GM19372 (cell line): ENCODE measurements around the gene SSUH2.

ENCODE experiments used
- ATAC-seq: cut with Tn5 transposase; IDR thresholded peaks from one replicate; pipeline ENCODE4 v1.9.1; 2021; ENCODE audit warnings: mild to moderate bottlenecking, low read depth, moderate library complexity; ENCODE audit not compliant: unreplicated experiment

The SSUH2 gene

DNA sequence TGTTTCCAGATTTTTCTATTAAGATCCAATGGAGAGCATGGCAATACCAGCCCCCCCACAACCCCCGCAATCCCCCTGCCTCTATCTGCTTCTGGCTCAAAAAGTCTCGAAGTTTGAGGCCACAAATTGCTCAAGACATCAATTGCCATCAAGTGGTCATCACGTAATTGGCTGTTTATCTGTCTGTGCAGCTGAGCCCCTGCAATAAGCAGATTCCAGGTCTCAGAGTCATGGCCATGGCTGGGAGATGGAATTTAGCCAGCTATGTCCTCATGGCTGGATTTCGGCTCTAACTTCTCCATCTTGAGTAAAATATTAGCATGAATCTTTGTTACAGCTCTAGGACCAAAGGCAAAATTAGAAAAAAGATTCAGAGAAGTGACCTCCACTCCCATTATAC, 22.7 kb downstream of the SSUH2 start:
- no peak for ATAC-seq

DNA sequence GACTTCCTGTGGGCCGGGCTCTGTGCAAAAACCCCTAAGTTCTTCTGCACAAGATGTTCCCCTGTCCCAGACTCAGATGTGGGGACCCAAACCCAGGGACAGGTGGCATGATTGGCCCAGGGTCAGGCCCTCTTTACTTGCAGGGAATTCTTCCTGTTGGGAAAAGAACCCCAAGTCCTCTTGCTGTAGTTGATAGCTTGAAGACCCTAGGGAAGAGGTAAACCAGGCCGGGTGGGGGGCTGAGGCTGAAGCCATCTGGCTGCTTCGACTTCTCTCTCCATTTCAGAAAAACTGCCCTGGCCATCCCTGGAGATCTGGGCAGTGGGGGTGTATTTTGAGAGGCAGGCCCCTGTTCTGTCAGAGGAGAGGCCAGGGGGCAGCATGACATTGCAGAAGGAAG, 23.5 kb downstream of the SSUH2 start:
- no peak for ATAC-seq

DNA sequence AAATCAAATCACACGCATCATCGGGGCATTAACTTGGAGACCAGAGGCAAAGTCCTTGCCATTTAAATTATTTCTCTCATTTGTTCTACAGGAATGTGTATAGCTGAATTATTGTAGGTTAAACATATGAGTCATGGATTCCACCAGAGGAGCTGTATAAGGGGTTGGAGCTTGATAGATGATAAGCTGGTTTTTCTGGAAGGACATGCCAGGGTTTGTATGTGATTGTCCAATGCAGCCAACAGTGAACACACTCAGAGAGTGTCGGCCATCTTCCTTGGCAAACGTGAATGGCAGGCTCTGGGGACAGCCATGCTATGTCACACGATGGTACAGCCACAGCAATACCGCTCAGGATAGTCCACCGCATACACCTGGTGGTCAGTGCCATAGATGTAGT, 25.1 kb downstream of the SSUH2 start:
- ATAC-seq = no peak

DNA sequence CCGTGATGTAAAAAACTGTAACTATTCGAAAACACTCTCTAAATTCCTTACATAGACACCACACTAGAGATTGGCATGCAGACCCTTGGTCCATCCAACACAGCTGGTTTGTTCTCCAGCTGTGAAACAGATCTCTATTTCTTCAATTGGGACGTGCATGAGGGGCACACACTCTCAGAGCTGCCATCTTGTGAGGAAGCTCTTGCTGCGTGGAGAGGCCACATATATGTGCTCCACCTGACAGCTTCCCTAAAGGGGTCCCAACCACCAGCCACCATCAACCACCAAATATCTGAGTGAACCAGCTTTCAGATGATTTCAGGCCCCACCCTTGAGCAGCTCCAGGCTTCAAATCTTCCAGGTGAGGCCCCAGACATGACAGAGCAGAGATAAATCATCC, 25.6 kb downstream of the SSUH2 start:
- ATAC-seq = no peak

DNA sequence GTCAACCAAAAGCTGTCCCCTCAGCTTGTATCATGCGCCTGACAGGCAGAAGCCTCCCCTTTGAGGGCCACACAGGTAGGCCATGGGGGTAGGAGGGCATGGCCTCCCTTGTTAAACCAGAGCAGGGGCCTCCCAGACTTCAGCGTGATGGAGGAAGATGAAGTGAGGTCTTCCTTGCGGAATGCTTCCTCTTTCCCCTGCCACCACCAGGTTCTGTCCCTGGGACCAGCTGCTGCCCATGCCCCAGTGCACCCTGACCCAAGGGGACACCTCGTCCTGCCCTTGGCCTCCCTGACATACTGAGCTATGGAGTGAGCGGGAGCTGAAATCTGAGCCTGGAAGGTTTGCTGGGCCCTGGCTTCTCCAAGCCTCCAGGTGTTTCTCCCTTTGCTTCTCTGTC, 26.7 kb downstream of the SSUH2 start:
- ATAC-seq = no peak

DNA sequence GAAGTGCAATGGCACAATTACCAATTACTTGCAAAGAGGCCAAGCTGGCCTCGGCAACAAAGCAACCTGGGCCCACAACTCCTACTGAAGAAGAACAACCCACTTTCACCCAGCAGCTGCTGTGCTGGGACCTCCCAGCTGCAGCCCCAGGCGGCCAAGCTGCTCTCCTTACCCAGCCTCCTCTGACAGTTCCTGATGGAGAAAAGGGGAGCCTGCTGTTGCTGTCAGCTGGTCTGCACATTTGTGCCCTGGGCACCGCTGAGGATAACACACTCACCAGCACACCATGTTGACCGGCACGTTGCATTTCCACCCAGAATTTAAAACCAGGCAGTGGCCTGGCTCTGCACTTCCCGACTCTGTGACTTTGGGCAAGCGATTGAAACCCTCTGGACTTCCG, 33.6 kb downstream of the SSUH2 start:
- ATAC-seq = no peak

DNA sequence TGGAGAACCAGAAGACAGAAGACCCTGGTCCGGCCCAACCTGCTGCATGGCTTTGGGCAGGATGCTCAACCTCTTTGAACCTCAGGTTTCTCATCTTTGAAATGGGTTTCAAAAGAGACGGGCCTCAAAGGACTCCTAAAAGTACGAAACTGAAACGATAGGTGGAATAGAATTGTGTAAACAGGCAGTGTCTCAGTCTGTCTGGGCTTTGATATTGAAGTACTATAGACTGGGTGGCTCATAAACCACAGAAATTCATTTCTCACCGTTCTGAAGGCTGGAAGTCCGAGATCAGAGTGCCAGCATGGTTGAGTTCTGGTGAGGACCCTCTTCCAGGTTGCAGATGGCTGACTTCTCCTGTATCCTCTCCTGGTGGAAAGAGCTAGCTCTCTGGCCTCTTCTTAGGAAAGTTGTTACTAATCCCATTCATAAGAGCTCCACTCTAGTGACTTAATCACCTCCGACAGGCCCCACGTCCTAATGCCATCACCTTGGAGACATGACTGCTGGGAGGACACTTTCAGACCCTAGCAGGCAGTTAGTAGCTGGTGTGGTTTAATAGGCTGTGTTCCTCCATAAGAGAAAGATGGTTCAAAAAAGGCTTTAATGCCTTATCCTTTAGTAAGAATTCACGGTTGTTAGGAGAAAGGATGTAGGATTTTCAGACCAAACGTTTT, 35.7 kb downstream of the SSUH2 start:
- no peak for ATAC-seq

DNA sequence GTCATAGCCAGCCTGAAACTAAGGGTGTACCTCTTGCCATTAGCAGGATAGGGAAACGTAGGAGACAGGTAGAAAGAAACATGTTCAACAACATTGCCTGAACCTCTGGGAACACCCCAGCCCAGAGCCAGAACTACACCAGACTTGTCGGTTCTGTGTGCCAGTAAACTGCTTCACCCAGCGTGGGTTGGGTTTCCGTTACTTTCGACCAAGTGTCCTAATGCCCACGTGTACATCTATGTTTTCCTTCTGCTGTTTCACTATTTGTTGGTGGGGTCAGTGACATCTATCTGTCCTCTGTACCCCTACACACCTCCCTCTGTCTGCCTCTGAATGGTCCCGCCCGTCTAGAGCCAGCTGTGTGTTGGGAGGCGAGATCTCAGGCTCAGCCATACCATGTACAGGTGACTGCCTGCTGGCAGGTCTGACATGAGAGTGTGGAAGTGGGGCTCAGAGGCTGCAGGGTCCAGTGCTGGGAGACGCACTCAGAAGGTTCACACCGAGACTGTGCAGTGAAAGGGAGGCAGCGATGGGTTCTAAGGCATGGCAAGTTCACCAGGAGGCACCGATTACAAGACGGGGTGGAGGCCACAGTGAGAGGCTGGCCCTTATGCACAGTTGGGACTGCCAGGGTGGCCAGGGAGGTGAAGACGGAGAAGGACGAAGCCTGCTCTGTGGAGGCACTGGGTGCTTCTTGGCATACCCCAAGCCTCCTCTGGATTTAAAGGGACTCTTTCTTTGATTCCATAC, 36.4 kb downstream of the SSUH2 start:
- ATAC-seq = no peak

DNA sequence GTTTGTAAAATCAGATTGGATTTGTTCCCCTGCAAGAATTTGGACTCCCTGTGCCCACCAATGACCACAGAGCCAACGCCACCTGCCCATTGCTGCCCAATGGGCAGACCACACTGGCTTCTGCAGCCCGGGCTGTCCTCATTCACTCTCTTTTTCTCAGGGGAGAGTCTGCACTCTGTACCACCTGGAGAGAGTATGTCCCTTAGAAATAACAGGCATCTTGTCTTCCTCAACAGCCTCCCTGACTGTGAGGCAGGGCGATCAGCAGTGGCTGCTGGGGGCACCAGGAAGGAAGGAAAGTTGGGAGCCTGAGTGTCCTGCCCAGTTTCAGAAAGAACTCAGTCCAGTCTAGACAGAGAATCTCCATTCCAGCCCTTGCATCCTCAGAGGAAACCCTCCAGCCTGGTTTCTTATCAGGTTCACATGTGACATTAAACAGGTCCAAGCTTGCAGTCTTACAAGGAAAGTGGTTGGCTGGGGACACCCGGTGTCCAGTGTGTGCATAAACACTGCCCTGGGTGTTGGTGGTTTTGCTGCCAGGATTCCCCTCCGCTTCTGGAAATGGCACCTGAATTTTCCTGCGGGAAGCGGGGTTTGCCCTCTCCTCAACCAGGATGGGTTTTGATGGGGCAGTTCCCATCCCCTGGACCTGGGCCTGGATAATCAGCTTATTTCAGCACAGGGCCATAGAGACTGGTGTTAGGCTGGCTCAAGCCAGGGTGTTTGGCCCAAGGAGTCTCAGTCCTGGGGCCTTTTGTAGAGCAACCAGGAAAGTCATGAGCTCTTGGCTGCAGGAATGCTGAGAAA, 37.2 kb downstream of the SSUH2 start:
- ATAC-seq = peak; percentile 59

DNA sequence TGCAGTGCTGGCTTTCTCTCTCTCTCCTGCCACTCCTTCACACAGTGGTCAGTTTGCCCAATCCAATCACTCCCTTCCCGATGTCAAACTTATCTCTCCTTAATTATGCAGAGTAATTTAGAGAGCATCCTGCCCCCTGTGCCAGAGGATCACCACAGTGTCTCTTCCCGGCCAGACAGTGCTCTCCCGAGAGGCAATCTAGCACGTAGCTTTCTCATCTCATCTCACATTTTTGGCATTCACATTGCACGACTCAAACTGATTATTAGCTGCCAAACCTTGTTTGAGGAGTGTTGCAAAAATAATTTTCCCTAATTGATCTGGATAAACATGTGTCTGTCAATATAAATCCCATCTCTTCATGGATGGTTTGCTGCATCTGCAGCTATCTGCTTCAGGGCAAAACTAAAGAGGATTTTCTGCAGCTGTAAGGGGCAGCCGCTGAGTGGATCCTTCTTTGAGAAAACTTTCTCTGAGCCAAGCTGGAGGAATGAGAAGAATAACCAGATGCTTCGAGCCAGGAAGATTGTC, 37.8 kb downstream of the SSUH2 start:
- ATAC-seq = no peak

DNA sequence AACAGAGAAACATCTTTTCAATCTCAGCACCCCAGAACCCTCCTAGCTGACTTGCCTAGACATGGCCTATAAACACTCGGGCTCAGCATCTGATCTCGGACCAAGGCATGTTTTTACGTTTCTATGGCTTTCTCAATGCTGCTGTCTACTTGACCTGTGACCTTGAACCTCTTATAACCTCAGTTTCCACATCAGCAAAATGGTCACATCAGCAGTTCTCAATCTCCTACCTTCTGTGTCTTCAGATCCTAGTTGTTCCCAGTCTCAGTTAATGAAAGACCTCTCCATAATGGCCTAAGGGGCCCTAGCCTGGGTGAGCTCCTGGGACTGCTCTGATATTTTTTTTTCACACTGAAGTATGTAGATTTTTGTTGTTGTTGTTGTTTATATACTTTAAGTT, 39.6 kb downstream of the SSUH2 start:
- ATAC-seq = no peak

DNA sequence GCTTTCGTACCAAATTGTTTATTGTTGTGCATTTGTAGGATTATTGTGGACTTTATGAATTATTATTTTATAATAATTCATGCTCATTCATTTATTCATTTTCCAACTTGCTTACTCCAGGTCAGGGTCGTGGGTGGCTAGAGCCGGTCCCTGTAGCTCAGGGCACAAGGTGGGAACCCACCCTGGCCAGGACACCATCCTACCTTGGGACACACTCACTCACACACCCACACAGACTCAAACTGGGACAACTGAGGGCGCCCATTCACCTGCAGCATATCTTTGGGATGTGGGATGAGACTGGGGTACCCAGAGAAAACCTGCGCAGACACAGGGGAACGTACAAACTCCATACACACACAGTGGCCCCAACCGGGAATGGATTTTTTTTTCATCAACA, 40.6 kb downstream of the SSUH2 start:
- ATAC-seq = no peak

DNA sequence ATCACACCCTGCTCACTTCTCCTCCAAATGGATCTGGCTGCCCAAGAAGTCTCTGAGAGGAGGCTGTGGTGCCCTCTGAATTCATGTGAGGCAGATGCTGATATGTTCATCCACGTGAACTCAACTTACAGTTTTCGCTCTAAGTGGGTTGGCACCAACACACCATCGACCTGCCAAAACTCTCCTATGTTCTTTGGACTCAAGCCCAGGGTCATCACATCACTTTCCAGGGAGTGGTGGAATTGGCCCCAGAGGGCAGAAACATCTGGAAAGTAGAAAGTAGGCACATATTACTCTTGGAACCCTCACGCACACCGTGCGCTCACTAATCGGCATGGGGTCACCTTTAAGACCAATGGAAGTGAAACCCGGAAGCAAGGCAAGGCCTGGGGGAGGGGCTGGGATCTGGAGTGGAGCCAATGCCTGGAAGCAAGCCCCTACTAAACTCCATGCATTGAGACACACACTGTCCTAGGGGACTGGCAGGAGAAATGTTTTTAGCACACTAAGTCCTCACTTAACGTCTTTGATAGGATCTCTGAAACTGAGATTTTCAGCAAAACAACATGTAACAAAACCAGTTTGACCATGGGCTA, 41.4 kb downstream of the SSUH2 start:
- ATAC-seq = no peak

DNA sequence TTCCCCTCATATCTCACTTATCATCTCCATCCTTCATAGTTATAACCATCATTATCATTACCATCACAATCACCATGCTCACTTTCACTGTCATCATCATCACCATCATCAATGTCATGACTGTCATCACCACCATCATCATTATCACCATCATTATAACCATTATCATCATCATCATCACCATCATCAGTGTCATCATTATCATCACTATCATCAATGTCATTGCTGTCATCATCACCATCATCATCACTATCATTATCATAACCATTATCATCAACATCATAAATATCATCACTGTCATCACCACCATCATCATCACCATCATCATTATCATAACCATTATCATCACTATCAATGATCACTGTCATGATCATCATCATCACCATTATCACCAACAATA, 44.1 kb downstream of the SSUH2 start:
- ATAC-seq = no peak

DNA sequence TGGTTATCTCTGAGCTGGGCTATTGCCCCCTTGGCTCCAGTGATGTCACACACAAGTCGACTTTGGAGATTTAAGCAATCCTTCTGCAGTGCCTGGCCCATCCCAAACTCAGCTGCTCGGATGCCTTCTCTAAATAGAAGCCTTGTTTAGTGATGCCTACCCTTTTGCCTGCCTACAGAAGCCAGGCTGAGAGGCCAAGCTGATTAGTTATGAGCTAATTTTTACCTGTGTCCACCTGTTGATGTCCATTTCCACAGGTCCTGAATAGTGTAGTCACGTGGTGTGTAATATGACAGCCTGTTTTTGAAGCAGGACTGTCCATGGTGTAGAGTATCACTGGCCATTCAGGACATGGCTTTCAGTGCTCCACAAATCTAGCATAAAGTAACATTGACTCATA, 45.5 kb downstream of the SSUH2 start:
- no peak for ATAC-seq

DNA sequence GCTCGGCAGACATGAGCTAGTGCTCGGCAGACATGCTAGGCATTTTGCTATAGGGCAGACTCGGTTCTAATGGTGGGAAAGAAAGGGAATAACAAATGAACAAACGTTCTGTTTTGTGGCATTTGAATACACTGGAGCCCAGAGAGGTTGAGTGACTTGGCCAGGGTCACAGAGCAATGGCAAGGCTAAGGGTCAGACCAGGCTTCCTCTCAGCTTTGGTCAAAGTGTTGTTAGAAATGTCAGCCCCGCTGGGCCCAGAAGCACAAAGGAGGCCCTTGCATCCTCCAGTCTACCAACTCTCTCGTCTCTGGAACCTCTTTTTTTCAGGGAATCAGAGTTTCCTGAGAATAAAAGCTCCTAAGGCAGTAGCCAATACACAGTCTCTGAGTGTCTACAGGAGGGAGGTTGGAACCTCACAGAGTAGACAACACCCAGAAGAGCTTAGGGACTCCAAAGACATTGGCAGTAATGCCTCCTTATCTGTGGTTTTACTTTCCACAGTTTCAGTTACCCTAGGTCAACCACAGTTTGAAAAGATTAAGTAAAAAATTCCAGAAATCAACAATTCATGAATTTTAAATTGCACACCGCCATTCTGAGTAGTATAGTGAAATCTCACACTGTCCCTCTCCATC, 47.3 kb downstream of the SSUH2 start:
- no peak for ATAC-seq

DNA sequence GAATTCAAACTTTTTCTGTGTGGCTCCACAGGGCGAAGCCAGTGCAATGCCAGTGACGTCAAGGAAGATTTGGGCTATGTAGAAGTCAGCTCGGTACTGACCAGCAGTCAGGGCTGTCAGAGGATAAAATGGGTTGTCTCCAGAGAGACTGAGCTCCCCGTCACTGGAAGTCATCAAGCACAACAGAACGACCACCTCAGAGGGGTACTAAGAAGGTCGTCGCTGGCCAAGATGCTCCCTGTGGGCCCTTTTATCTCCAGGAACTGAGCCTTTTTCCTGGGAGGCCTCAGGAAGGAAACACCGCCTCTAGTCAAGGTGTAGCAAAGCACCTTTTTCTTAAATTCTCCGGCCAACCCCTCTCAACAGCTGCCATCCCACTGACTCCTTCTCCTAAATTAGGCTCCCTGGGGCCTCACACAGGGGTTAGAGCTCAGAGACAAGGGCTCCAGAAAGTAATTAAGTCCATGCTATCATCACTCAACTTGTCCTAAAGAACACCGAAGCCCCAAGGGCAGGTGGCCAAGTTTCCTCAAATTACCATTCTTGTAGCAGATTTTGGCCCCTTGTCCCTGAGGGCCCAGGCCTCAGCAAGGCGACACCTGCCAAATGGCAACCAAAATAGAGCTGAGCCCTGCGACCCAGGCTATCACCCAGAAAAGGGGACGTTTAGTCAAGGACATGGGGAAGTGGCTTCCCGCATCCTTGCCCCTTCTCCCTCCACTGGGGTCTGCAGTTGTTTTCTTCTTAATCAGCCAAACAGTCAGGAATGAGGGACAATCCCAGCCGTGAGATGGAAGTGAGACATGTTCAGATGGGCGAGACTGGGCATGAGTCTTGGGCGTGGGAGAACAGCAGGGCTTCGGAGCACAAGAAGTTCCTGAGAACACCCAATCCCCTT, 48.0 kb downstream of the SSUH2 start:
- no peak for ATAC-seq

DNA sequence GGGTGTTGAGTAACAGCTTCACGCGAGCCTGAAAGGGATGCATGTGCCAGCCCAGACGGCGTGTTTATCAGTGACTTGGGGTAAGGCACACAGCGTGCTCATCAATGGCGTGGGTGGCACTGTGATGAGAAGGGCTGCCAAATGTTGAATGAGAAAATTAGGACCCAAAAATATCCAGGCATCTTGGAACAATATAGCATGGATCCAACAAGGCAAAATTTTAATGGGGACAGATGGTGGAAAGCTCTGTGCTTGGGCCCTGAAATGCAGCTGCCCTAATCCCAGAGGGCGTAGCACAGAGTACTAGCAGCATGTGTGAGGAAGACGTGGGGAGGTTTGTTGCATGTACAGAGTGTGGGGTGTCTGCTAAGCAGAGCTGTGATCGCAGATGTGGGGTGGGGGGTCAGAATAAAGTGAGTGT, 48.9 kb downstream of the SSUH2 start:
- no peak for ATAC-seq

DNA sequence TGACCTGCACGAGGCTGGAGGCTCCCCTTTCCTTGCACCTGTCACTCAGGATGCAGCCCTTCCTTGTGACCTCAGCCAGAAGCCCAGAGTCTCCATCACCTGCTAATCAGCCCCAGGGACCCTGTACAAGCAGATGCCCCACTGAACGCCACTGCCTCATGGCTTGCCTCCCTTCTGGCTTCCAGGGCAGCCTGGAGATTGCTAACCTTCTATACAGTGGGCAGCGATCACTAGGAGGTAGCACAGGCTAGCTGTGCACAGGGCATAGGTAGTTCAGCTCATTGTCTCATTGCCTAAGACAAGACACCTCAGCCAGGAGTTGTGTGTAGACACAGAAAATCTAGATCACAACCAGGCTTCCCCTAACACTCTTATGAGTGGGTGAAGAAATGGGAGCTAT, 49.3 kb downstream of the SSUH2 start:
- no peak for ATAC-seq
